ENCODE measurements around the gene RUSC1. TPM values are rescaled to one million over a fixed set of nuclear protein-coding genes. Genes with fewer than 3 reads are reported as not detected.
"Not testable (repeated sequence)": the region's sequence is repeated elsewhere in the genome, so short reads cannot be mapped to it uniquely, and the experiment has no call there.

RUSC1 gene
- polyA plus RNA-seq, 4 donors: 35.4 to 40.6 (median 36.6) TPM

DNA sequence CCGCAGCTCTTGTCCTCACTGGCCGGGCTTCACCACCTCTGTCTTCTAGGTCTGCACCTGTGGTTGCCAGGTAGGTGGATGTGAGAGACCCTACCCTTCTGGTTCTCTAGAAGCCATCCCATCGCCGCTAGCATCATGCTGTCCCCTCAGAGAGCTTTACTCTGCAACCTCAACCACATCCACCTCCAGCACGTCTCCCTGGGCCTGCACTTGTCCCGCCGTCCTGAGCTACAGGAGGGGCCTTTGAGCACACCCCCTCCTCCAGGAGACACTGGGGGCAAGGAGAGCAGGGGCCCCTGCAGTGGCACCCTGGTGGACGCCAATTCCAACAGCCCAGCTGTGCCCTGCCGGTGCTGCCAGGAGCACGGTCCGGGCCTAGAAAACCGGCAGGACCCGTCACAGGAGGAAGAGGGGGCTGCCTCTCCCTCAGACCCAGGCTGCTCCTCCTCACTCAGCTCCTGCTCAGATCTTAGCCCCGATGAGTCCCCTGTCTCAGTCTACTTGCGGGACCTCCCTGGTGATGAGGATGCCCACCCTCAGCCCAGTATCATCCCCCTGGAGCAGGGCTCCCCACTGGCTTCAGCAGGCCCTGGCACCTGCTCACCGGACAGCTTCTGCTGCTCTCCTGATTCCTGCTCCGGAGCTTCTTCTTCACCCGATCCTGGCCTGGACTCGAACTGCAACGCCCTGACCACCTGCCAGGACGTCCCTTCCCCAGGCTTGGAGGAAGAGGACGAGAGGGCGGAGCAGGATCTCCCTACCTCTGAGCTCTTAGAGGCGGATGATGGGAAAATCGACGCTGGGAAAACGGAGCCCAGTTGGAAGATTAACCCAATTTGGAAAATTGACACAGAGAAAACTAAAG is 1.2 kb downstream of the RUSC1 start:
- no peak for DNase-seq (ENCODE audit: low read depth in 4 of 4, low spot score in 3 of 4)

DNA sequence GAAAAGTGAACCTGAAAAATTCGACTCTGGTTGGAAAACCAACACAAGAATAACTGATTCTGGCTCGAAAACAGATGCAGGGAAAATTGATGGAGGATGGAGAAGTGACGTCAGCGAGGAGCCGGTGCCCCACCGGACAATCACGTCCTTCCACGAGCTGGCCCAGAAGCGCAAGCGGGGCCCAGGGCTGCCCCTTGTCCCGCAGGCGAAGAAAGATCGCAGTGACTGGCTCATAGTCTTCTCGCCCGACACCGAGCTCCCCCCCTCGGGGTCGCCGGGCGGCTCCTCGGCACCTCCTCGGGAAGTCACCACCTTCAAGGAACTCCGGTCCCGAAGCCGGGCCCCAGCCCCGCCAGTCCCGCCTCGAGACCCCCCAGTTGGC is 1.9 kb downstream of the RUSC1 start:
- DNase-seq (ENCODE audit: low read depth in 4 of 4, low spot score in 3 of 4): no peak

DNA sequence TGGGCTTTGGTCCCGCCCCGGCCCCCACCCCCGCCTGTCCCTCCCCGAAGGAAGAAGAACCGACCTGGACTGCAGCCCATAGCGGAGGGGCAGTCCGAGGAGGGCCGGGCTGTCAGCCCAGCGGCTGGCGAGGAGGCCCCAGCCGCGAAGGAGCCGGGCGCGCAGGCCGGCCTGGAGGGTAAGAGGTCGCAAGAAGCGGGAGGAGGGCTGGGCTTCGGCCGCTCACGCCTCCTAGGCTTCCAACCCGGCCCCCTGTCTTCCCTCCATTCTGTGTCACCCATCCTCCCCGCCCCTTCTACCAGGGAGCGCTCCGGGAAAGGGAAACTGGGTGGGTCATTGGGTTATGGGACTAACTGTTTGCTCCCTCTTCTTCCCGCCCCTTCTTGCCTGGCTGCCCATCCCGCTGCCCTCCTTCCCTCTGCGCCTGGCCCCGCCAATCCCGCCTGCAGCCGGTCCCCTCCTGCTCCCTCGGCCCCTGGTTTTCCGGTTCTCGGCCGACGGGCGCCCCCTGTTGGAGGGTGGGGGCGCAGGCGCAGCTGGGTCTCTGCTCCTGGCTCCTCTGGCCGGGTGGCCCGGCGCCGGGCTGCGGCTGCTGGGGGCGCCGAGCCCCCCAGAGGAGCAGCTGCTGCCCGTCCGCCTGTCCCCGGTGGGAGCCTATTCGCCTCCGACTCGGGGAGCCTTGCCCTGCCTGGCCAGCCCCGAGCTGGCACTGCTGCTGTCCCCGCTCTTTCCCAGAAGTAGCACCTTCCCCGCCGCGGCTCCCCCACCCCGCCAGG is 2.4 kb downstream of the RUSC1 start:
- DNase-seq (ENCODE audit: low read depth in 4 of 4, low spot score in 3 of 4): peak; percentile 74 to 79 (median 77)

DNA sequence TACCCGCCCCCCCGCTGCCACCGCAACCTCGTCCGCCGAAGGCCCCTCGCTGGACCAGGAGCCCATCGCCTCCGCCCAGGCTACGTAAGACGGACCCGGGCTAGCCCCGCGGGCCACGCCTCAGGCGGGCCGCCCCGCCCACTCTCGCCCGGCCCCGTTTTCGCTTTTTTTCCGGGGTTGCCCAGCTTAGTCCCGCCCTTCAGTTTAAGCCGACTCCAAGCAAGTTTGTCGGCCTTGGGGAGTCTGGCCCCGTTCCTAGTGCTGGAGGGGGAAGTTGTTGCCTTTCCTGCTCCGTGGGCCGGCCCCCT is 3.0 kb downstream of the RUSC1 start:
- DNase-seq (ENCODE audit: low read depth in 4 of 4, low spot score in 3 of 4): peak; percentile 74 to 79 (median 78)

DNA sequence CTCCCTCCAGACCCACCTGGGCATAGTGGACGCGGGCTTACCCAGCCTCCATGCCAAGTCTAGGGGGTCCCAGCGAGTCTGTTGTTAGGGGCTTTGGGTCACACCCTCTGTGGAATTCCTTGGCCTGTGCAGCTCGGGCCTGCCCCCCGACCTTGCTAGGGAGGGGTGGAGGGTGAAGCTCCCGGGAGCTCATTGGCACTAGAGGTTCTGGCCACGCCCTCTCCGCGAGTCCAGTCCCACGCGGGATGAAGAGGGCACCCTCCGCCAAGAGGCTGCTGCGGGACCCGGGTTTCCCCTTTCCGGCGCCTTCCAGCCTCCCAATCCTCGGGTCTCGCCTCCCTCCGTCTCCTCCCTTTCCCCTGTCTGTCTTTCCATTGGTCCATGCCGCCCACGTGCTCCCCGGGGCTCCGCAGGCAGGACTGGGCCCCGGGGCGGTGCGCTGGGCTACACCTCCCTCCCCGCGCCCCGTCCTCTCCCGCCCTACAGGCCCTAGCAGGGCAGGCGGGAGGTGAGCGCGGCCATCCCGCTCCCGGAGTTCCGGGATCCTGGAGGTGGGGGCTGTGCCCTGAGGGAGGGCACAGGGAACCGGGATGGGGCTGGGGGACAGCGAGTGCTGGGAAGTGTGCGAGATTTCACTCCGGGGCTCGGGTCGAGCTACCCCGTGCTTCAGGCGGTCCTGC is 3.5 kb downstream of the RUSC1 start:
- peak; percentile 83 to 89 (median 84) for DNase-seq (ENCODE audit: low read depth in 4 of 4, low spot score in 3 of 4)

- DNase-seq (ENCODE audit: low read depth in 4 of 4, low spot score in 3 of 4): no peak
Measured at GRCh38 chr1:155324717-155325602, 4.3 kb downstream of the RUSC1 start.

- no peak for DNase-seq (ENCODE audit: low read depth in 4 of 4, low spot score in 3 of 4)
Measured at GRCh38 chr1:155325603-155325893, 4.9 kb downstream of the RUSC1 start.

- no peak for DNase-seq (ENCODE audit: low read depth in 4 of 4, low spot score in 3 of 4)
Measured at GRCh38 chr1:155326020-155326526, 5.4 kb downstream of the RUSC1 start.

DNA sequence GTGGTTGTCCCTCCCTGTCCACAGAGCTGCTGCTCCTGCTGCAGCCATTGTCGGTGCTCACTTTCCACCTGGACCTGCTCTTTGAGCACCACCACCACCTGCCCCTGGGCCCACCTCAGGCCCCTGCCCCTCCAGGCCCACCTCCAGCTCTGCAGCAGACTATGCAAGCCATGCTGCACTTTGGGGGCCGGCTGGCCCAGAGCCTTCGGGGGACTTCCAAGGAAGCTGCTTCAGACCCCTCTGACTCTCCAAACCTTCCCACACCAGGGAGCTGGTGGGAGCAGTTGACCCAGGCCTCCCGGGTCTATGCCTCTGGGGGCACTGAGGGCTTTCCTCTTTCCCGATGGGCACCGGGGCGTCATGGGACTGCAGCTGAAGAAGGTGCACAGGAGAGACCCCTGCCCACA is 5.9 kb downstream of the RUSC1 start:
- DNase-seq (ENCODE audit: low read depth in 4 of 4, low spot score in 3 of 4): no peak

- no peak for DNase-seq (ENCODE audit: low read depth in 4 of 4, low spot score in 3 of 4)
Measured at GRCh38 chr1:155327981-155328380, 7.3 kb downstream of the RUSC1 start.

- DNase-seq (ENCODE audit: low read depth in 4 of 4, low spot score in 3 of 4): not testable (repeated sequence)
Measured at GRCh38 chr1:155328856-155329255, 8.2 kb downstream of the RUSC1 start.

DNA sequence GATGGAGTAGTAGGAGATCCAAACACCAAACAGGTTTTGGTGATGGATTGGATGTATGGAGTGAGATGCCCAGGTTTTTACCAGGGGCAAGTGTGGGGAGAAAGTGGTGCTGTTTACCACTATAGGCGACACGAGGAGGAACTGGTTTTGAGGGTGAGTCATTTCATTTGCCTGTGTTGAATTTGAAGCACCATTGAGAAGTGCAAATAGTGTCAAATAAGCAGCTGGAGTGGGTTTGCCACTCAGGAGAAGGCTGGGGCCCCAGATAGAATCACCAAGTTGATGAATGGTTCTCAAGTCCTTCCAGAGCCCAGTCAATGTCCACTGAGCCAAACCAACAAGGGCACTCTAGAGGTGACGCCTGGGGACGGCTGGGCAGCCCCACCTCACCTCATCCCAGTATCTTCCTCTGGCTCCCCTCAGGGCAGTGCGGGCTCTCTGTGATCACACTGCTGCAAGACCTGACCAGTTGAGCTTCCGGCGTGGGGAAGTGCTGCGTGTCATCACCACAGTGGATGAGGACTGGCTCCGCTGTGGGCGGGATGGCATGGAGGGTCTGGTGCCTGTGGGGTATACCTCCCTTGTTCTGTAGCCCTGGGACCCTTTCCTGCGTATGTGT is 9.4 kb downstream of the RUSC1 start:
- no peak for DNase-seq (ENCODE audit: low read depth in 4 of 4, low spot score in 3 of 4)

GRCh38 chr1:155334962-155335361 is 14.3 kb downstream of the RUSC1 start:
- no peak for DNase-seq (ENCODE audit: low read depth in 4 of 4, low spot score in 3 of 4)

- no peak for DNase-seq (ENCODE audit: low read depth in 4 of 4, low spot score in 3 of 4)
Measured at GRCh38 chr1:155339515-155340097, 18.9 kb downstream of the RUSC1 start.

- DNase-seq (ENCODE audit: low read depth in 4 of 4, low spot score in 3 of 4): no peak
Measured at GRCh38 chr1:155342842-155343241, 22.1 kb downstream of the RUSC1 start.

GRCh38 chr1:155352631-155353030 is 31.9 kb downstream of the RUSC1 start:
- DNase-seq (ENCODE audit: low read depth in 4 of 4, low spot score in 3 of 4): no peak

- no peak for DNase-seq (ENCODE audit: low read depth in 4 of 4, low spot score in 3 of 4)
Measured at GRCh38 chr1:155360051-155360450, 39.4 kb downstream of the RUSC1 start.

DNA sequence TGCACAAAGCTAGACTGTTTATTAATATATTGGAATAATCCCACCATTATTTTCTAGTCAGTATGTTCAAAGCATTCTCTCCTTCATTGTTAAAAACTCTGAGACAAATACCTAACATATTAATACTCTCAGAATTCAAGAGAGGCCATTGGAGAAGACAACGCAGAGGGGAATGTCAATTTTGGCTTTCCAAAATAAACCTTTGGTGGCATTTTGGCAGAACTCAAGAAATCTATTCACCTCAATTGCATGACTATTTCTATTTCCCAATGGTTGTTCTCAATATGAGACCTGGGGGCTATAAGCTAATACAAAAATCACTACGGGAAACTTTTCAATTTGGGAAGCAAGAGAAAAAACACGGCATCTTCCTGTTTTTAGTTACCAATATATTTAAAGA is 58.5 kb downstream of the RUSC1 start:
- no peak for DNase-seq (ENCODE audit: low read depth in 4 of 4, low spot score in 3 of 4)

GRCh38 chr1:155379631-155380090 is 59.0 kb downstream of the RUSC1 start:
- peak; percentile 41 to 62 (median 50) for DNase-seq (ENCODE audit: low read depth in 4 of 4, low spot score in 3 of 4)
